MM.1S (cell line): ENCODE data around the gene ITGB6.
"Not testable (repeated sequence)": the region's sequence is repeated elsewhere in the genome, so short reads cannot be mapped to it uniquely, and the experiment has no call there.

Source experiments
- CTCF ChIP-seq: fragments of 300-600 bp; sonication (generic); IDR thresholded peaks from 2 replicates; pipeline ENCODE4 v1.5.1; 2016; ENCODE audit warnings: antibody characterized with exemption, low read length, mixed read lengths
- EZH2 ChIP-seq: fragments of 300-600 bp; sonication (generic); optimal IDR thresholded peaks from 2 replicates; pipeline ENCODE3; 2017; ENCODE audit warnings: low read depth, mild to moderate bottlenecking, antibody characterized with exemption, low read length, mixed read lengths

- not testable (repeated sequence) for TF ChIP-seq EZH2, CTCF
Observed at GRCh38 chr2:160148419-160148818, 51.7 kb downstream of the ITGB6 start.
